Stimulated activated CD8-positive, alpha-beta memory T cell treated with anti-CD3 and anti-CD28 coated beads, Interleukin-12 subunit alpha, Interleukin-12 subunit beta, amount 100 ng/mL, for 24 hours (primary cell): ENCODE data around the gene ATP2C2.

Experiments
- DNase-seq: peaks from one replicate; pipeline ENCODE4 v3.0.0-alpha.2; 2020; ENCODE audit errors: extremely low read depth

The ATP2C2 gene

GRCh38 chr16:84366208-84366607, 2.1 kb upstream of the ATP2C2 start:
- DNase-seq: no peak

DNA sequence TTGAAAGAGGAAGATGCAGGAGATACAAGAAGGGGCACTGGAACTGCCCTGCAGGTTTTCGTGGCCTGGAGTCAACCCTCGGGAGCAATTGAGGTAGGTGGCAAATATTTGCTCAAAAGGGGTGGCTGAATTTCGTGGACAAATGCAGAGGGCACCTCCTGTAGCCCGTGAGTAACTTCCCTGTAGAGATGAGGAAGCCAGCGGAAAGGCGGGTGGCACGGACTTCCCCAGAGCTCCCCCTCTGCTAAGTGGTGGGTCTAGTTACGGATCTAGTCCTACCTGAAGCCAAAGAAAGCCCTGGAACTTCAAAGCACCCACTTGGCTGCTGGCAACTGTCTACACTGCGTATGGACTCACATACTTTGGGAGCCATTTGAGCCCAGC, 1.0 kb upstream of the ATP2C2 start:
- no peak for DNase-seq

GRCh38 chr16:84367750-84368307, 509 bp upstream of the ATP2C2 start:
- DNase-seq: no peak

DNA sequence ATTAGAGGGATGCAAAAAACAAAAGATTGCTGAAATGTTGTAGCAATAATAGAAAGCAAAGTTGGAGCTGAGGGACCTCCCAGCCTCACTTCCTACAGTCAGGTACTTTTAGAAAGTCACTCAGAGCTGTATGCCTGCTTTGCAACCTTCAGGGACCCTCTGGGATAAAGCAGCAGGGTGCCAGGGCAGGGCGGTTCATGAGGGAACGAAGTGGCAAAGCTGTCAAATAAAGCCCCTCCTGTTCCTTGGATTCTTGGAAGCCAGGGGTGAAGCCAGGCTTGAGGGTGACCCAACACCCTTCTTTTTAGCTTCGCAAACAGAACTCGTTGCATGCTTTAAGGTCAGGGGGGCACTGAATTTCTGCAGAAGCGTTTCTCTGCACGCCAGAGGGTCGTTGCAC, 767 bp downstream of the ATP2C2 start:
- no peak for DNase-seq

DNA sequence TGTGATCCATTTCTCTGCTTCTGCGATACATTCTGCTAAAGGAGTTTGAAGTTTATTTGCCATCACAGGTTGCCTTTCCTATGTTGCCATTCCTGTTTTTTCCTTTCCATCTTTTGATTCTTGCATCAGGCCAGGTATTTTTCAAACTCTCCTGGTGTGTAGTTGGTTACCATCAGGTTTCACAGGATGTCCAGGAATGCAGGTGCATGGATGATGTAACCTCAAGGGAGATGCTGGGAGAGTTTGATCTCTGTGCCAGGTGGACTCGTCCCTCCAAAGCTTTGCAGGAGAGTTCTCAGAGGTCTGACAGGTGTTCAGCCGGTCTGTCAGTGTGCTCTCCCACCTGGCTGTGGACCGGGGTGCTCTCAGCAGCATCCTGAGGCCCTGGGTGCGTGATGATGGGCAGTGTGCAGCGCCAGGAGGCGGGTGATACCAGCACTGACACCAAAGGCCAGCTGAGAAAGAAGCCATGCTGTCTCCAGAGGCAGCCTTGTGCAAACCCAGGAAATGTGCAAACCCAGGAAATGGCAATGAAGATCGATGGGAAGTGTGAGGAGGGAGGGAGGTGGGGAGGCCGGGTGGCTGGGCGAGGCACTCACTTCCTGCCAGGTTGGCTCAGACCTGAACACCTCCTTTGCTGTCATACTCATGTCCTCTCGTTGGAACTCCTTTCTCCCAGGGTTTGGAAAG, 1.7 kb downstream of the ATP2C2 start:
- DNase-seq: no peak

- DNase-seq: no peak
These were observed 2.6 kb downstream of the ATP2C2 start for GRCh38 chr16:84370723-84371552.

DNA sequence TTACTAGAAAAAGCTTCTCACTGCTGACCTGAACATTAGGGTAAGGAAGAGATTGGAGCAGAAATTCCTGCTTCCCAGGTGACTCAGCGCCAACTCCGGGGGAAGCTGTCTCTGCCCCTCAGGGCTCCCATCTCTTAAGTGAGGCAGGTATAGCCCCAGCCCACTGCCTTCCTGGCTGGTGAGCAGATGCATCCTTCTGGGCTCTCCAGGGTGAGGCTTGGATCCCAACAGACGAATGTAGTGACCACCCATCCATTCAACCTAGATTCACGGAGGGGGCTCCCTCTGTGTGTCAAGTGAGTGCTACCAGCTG, 3.2 kb downstream of the ATP2C2 start:
- DNase-seq: no peak

DNA sequence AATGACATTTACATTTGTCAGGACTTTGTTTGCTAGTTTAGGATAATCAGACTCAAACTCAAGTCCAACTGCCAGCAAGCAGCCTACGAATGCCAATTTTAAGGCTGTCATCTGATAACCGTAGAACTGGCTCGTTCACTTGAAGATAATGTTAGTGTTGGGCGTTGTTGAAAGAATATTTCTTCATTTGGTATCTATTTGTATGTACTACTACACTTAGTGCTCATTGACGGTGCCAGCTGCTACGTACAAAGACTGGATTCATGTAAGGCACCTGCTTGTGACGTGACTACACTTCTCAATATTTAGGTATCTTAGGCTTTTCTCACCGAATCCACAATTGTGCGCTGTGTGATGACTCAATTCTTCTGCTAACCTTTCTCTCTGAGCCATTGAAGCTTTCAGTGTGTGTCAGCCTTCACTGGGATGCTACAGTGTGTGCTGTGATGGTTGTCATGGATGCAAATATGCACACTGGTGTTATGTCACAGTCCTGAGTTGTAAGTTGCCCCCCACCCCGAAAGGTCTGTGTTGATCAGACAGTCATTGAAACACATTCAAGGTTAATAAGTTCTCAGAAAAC, 5.7 kb downstream of the ATP2C2 start:
- no peak for DNase-seq

- DNase-seq: no peak
These were observed 9.8 kb downstream of the ATP2C2 start for GRCh38 chr16:84378099-84378498.

DNA sequence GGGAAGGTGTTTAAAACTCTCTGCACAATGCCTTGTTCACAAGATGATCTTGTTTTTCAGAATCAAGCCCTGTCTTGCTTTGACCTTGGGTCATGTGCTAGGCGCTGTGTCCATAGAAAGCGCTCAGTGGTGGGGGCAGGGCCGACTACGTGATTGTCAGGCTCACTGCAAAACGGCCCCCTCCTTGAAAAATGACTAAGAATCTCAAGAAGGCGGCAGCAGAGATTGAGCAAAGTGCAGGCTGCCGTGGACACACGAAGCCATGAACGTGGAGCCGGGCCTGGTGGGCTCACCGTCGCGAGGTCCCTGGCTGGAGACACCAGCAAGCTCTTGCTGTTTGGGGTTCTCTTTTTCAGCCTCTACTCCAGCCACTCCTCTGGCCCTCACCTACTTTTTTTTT, 10.2 kb downstream of the ATP2C2 start:
- DNase-seq: no peak

DNA sequence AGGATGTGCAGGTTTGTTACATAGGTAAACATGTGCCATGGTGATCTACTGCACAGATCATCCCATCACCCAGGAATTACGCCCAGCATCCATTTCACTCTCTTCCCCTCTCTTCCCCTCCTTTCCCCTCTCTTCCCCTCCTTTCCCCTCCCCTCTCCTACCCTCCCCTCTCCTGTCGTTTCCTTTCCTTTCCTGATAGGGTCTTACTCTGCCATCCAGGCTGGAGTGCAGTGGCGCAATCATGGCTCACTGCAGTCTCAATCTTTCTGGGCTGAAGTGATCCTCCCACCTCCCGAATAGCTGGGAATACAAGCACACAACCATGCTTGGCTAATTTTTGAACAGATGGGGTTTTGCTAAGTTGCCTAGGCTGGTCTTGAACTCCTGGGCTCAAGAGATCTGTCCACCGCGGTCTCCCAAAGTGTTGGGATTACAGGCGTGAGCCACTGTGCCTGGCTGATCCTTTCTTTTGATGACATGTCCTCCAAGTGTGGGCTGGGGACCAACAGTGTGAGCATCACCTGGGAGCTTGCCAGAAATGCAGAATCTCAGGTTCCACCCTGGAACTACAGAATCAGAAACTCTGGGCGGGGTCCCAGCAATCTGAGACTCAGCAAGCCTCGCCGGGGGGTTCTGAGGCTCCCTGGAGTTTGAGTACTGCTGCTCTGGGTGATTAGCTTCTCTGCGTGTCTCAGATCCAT, 10.8 kb downstream of the ATP2C2 start:
- no peak for DNase-seq

DNA sequence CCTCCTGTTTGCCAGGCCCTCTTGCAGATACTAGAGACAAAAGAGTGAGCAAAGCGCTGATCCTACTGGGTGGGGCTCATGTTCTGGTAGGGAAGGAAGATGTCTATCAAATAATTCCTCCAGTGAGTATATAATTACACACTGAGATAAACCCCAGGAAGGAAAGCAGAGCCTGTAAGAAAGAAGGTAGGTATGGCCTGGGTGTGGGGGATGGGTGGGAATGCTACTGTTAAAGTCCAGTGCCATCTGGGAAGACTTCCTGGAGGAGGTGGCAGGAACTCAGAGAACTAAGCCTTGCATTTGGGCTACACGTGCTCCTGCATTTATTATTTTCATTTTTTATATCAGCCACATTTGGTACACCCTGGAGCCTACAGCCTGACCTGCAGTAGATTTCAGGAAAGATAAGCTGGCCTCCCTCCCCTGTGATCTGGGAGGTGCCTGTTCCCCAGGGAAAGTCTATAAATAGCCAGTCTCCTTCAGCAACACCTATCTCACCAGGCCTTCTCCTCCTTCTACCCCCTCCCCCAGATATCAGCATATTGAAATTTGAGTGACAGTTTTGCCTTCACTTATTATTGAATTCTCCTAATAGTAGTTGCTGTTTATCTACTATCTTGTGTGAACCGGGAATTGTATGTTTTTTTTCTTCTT, 11.5 kb downstream of the ATP2C2 start:
- DNase-seq: no peak

DNA sequence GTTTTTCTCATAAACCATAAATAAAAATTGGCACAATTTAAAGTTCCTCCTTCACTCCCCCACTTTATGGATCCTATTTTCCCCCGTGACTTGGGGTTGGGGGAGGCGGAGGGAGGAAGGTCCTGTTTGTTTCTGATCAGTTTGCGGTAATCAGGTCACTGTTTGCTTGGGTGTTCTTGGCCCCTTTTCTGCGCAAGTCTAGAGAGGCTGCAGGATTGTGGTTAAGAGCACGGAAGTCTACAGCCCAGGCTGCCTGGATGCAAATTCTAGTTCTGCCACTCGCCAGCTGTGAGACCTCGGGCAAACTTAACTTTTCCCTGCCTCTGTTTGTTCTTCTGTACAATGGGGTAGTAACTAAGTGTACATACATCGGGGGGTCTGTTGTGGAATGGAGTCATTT, 12.1 kb downstream of the ATP2C2 start:
- no peak for DNase-seq

DNA sequence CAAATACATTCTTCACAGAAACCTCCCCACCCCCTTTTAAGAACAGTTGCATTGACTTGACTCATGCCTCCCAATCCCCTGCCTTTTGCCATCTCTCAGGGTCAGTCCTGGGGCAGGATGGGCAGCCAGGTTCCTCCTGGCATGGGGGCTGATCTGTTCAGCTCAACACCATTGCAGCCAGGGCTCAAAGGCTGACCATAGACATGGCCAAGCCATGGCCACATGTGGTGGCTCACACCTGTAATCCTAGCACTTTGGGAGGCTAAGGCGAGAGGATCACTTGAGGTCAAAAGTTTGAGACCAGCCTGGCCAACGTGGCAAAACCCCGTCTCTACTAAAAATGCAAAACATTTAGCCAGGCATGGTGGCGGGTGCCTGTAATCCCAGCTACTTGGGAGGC, 14.1 kb downstream of the ATP2C2 start:
- DNase-seq: no peak

GRCh38 chr16:84383106-84383505, 14.8 kb downstream of the ATP2C2 start:
- no peak for DNase-seq

DNA sequence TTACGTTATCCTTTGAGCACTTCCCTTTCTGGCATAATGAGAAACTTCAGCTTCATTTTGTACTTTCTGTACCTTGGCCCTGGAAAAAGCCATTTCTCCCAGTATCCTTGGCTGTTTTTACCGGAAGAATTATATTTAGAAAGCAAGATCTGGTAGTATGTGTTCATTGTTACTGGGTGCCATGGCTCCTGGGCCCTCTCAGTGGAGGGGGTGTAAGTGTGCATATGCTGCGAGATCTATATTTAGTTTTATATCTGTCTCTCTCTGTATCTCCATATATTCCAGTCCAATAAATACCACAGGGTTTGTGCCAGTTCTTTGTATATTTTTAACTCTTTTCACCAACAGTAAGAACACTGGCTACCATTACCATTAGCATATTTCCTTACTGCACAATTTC, 17.7 kb downstream of the ATP2C2 start:
- no peak for DNase-seq

DNA sequence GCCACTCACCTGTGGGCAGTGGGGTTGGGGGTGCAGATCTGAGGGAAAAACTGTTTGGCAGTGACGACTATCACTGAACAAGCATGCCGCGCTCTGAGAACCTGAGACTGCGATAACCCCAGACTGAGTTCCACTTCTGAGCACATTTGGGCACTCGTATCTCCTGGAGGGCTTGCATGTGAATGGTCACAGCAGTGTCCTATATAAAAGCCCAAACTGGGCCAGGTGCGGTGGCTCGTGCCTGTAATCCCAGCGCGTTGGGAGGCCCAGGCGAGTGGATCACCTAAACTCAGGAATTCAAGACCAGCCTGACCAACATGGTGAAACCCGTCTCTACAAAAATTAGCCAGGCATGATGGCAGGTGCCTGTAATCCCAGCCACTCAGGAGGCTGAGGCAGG, 18.7 kb downstream of the ATP2C2 start:
- no peak for DNase-seq

DNA sequence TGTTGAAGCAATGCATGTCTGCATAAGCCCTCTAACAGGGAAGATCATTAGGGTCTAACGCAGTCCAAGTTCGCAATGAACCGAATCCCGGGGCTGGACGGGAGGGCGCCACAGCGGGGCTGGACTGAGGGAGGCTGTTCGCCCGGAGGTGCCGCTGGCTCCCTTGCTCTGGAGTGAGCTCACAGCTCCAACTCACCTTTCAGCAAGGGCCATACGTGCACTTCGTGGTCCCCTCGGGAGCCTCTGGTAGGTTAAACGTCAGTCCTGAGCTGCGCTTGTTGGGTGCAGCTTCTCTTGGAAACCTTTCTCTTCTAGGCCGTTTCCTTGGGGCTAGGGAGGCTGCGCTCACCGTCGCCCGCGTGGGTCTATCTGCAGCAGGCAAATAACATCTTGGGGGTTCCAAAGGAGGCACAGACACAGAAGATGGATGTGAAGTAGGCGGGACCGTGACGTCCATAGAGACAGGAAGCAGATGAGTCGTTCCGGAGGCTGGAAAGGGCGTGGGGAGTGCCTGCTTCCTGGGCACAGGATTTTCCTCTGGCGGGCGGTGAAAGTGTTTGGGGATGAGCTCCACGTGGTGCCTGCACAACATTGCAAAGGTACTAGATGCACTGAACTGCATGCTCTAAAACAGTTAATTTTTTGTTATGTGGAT, 21.9 kb downstream of the ATP2C2 start:
- DNase-seq: no peak

- DNase-seq: no peak
These were observed 23.1 kb downstream of the ATP2C2 start for GRCh38 chr16:84391151-84392030.

- no peak for DNase-seq
These were observed 23.7 kb downstream of the ATP2C2 start for GRCh38 chr16:84392031-84392360.
